Ecto neural progenitor cell (in vitro differentiated cells): Measurements from ENCODE around the gene VASH2.
A peak's percentile ranks its signal among the peaks of the same experiment; 100 is the strongest.
"Not testable (repeated sequence)": the region's sequence is repeated elsewhere in the genome, so short reads cannot be mapped to it uniquely, and the experiment has no call there.

Source experiments
- DNase-seq: peaks from one replicate; pipeline ENCODE4 v3.0.0-alpha.2; 2018; ENCODE audit warnings: low spot score

Gene VASH2

GRCh38 chr1:212957546-212957945 is 7.2 kb downstream of the VASH2 start:
- no peak for DNase-seq

- DNase-seq, result no peak
These were observed 7.8 kb downstream of the VASH2 start for GRCh38 chr1:212958175-212958574.

GRCh38 chr1:212959266-212960220 is 9.2 kb downstream of the VASH2 start:
- DNase-seq, result no peak

GRCh38 chr1:212960932-212961331 is 10.6 kb downstream of the VASH2 start:
- DNase-seq, result no peak

- no peak for DNase-seq
These were observed 12.2 kb downstream of the VASH2 start for GRCh38 chr1:212962509-212962908.

- DNase-seq, result no peak
These were observed 13.8 kb downstream of the VASH2 start for GRCh38 chr1:212964102-212964501.

GRCh38 chr1:212964993-212965392 is 14.7 kb downstream of the VASH2 start:
- DNase-seq, result not testable (repeated sequence)

GRCh38 chr1:212966616-212967015 is 16.3 kb downstream of the VASH2 start:
- no peak for DNase-seq

GRCh38 chr1:212967801-212968200 is 17.5 kb downstream of the VASH2 start:
- no peak for DNase-seq

GRCh38 chr1:212968368-212968863 is 18.1 kb downstream of the VASH2 start:
- DNase-seq, result no peak

GRCh38 chr1:212970085-212970484 is 19.7 kb downstream of the VASH2 start:
- peak; percentile 27 for DNase-seq

- DNase-seq, result no peak
These were observed 21.0 kb downstream of the VASH2 start for GRCh38 chr1:212971312-212971711.

- DNase-seq, result no peak
These were observed 23.1 kb downstream of the VASH2 start for GRCh38 chr1:212973426-212973825.

GRCh38 chr1:212973899-212974298 is 23.6 kb downstream of the VASH2 start:
- DNase-seq, result peak; percentile 7

GRCh38 chr1:212974711-212975110 is 24.4 kb downstream of the VASH2 start:
- no peak for DNase-seq

GRCh38 chr1:212975111-212975918 is 25.0 kb downstream of the VASH2 start:
- DNase-seq, result no peak

- peak; percentile 32 for DNase-seq
These were observed 26.2 kb downstream of the VASH2 start for GRCh38 chr1:212976586-212976985.

GRCh38 chr1:212977781-212978645 is 27.7 kb downstream of the VASH2 start:
- DNase-seq, result no peak

GRCh38 chr1:212979340-212980122 is 29.2 kb downstream of the VASH2 start:
- no peak for DNase-seq

- DNase-seq, result no peak
These were observed 29.9 kb downstream of the VASH2 start for GRCh38 chr1:212980123-212980785.
